ENCODE measurements around the gene RAB5B.

RAB5B gene, protein sequence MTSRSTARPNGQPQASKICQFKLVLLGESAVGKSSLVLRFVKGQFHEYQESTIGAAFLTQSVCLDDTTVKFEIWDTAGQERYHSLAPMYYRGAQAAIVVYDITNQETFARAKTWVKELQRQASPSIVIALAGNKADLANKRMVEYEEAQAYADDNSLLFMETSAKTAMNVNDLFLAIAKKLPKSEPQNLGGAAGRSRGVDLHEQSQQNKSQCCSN

DNA sequence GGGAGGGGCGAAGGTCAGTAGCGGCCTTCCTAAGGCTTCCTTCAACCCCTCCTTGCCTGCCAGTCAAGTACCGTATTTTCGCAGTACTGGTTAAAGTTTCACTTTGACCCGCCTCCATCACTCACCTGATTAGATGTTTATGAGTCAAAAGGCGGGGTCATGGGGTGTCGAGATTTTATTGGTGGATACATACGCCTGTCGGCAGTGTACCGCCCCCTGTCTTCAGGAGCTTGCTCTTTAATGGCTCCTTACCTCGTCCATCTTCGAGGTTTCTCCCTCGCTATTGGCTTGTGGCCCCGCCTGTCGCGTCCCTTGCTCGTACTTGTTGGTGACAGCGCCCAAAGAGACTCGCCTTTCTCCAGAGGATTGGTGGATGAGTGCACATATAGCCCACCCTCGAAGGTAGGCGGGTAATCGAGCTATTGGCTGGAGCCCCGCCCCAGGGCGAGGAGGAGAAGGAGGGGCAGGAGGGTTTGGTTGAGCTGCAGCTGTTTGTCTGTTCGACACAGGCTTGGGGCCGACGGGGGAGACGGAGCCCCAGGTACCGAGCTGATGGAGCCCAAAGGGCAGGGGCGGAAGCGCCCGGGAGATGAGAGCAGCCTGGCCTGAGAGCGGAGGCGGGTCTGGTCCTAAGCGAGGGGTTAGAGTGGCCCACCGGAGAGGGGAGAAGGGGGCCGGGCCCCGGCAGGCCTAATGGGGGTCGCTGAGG lies at the start of gene RAB5B:
Gene RAB5B, plus strand, starts transcription at position 480 of the 709 bp plus-strand sequence. CDS start 12,883 bp downstream, outside the sequence.
- DNase-seq = peak; percentile 79 to 100 (median 99)

DNA sequence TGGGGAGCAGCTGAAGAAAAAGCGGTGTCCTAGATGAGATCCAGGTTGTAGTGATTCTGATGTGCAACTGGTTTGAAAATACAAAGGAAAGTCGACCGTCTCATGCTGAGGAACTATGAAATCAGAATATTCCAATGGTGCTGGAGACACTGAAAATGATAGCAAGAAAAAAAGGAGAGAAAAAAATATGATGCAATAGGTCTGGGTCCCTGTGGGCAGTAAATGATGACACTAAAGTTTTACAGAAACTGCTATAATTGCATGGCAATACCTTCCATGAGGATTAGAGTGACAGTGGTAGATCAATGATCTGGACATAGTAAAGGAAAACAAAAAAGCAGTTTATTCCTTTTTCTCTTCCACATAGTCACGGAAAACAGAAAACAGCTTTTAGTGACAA lies 48.5 kb upstream of the RAB5B start:
- no peak for DNase-seq

DNA sequence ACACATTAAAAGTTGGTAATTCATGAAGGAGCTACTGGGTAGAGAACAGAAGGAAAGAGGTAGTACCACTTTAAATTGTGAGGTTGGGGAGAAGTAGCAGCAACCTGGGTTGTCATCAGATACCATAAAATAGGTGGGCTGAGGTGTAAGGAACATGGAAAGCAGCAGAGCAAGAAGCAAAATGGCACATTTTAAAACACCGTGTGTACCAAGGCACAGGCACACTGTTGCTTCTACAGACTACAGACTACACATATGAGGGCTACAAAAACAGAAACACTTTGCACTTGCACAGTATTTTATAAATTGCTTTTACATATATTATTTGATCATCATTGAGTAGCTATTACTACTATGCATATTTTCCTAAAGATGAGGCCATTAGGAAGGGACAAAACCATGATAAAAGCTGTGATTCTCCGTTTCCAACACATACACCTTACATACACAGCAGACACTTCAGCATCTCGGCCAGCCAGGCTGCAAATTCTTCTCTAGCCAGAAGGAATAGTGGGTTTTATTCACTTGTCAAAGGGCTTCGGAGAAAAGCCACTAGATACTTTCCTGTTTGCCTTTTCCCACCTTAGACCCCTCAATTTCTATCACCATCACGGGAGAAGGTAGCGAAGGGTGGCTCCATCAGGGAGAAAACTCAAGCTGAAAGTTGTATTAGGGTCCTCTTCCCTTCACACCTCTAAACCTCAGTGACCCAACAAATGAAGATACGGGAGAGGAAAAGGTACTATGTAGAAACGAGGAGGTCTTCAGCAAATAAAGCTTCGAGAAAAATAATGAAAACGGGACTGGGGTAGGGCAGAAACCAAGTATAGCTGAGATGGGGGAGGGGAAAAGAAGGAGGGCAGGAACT lies 47.8 kb upstream of the RAB5B start:
- DNase-seq = peak in 1 of 51 donors; percentile 29

DNA sequence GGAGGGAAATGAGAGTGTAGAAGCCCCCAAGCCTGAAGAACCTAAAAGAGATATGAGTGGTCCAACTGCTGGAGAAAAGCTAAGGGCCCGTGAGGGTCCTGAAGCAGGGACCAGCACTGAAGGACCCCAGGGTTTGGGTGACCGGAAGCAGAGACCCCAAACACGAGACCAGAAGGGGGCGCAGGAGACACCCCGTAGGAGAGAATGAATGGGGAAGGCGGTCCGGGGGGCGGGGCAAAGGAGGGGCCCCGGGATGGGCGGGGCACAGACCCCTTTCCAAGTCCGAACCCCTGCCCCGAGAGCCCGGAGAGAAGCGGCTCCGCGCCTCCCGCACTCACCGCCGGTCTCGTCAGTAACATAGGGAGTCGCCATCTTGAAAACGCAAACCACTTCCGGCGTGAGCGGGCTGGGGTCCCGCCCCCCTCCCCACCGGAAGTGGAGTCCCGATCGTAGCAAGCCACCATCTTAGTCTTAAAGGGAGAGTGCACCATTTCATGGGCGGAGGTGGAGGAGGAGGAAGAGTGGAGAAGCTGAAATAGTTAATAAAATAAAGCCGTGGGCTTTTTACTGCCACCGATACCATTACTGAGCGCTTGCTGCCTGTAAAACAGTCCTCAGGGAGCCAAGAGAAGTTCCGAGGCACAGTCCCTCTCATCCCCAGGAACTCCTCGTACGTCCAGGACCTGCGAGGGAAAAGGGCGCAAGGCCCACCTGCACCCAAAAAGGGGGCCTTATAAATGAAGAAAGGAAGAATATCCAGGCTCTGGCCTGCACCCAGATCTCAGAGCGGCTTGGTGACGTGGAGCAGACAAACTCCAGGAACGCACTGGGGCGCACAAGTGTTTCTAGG lies 46.9 kb upstream of the RAB5B start:
- peak; percentile 59 to 99 (median 85) for DNase-seq

DNA sequence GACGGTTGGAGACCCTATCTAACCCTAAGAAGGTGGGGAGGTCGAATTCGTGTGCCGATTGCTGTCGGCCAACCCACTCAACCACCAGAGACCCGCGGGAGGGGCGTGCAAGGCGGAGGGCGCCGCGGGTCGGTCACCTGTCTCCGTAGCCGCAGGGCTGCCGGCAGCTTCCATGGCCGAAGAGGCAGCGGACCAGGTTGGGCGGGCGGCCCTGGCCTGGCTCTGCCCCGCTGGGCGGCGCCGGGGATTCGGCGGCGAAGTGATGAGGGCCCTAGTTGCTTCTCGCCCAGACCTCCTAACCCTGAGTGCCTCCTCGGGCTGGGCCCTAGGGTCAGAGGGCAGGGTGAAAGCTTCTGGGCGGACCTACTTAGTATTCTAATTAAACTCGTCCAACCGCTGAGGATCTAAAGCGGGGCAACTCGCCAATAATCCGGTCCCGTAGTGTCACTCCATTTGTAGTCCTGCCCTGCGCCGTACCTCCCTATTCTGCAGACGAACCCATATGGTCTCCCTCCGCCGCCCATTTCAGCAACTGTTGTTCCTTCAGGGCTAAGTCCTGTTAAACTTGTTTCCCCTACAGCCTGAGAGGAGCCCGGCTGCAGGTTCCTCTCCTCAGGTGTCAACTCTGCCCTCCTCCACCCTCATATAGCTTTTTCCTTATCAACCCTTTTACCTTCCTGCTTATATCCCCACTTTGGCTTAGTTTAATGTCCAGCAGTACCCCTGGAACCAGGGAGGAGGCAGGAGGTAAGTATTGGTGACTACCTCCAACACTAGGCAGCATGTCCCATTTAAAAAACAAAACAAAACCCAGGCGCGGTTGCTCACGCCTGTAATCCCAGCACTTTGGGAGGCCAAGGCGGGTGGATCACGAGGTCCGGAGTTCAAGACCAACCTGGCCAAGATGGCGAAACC lies 46.0 kb upstream of the RAB5B start, which contains the start of gene PYM1:
Gene PYM1, minus strand, starts transcription at position 307 of the 915 bp plus-strand sequence. Its CDS starts 133 bp downstream, at position 174.
- DNase-seq = peak in 47 of 51 donors; percentile 20 to 78 (median 52)

DNA sequence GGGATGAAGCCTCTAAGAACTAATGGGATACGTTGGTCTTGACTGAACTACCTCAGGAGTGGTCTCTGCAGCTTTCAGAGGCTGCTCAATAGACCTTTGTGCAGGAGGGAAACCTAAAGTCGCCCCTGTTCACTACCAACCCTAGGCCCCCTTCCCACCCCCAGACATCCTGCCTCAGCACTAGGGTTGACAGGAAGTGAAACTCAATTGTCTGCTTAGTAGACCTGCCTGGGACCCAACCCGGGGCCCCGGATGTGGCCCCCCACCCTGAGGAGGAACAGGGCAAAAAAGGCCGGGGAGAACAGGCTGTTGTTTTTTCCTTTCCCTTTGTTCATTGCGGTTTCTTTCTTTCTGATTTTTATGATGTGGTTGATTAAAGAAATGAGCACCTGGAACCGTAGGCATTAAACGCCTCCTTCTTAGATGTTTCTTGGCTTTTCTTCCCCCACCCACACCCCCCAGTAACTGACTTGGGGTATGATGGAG lies 44.5 kb upstream of the RAB5B start:
- DNase-seq = peak in 10 of 51 donors; percentile 2 to 48 (median 8)

DNA sequence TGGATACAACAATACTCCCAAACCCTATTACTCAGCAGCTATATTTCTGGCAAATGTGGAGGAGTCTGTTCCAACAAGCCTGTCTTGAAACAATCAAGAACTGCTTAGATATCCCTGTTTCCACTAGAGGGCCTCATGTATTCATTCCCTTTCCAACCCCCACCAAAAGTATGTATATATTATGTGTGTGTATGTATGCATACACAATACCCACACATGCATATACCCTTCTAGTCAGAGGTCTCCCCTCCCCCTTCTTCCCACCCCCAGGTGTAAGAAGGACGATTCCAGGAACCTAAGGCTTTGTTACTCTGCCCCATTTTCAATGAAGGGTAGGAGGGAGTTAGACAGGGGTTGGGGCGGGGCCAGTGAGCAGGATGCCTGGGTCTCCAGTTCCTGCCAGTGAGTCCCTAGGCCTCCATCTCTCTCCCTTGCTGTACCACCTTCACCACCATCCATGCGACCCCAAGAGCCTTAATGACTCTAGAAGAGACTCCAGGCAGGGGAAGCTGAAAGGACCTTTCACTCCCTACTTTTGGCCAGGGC lies 43.0 kb upstream of the RAB5B start, which contains the start of gene DGKA:
Gene DGKA, plus strand, starts transcription at position 392 of the 546 bp plus-strand sequence. CDS start 5,342 bp downstream, outside the sequence.
- DNase-seq = peak in 6 of 51 donors; percentile 5 to 62 (median 20)

DNA sequence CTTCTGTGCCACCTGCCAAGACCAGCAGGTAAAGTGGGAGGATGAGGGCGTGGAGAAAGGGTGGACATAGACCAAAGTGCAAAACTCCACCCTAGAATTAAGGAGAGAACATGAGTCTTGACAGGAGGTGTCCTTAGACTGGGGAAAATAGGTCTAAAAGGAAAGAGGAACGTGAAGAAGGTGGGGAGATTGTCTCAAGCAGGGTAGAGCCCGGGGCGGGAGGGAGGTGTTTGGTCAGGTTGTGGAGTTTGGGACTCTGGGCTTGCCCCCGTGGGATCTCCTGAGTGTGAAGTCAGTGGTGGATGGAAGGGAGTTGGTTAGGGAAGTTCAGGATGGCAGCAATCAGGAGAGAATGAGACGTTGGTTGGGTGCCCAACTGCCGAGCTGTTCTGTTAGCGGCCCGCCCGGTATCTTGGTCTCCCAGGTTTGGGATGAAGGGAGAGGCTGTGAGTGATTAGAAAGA lies 42.5 kb upstream of the RAB5B start:
- peak in 2 of 51 donors; percentile 26 to 30 for DNase-seq

DNA sequence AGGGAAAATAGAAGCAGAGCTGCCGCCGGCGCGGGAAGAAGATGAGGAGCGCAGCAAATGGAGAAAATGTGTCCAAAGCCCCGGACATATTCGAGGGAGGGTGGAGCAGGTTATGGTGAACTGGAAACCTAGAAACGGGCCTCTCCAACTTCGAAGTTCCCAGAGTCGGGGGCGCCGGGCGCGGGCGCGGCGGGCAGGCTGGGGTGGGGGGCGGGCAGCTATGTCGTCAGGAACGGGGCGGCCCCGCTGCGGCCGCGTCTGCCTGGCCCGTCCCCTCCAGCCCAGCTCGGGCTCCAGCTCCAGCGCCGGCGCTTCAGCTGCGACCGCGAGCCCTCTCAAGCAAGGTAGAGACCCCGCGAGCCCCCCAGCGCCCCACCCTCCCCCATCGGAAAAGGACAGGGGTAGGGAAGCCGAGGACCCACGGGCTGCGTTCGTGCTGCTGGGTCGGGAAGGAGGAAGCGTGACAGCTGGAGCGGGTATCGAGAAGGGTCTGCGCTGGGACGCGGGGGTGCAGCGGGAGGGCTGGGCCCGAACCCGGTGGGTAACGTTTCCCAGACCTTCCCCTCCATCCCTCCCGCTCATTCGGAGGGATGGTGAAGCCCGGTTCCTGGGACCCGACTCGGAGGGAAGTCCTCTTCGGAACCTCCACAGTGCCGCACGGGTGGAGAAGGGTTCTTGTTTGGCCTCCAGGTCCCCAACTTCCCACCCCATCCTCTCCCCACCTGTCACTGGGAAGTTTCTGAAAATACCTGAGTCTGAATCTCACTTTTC lies 41.9 kb upstream of the RAB5B start:
- peak in 34 of 51 donors; percentile 5 to 62 (median 36) for DNase-seq

DNA sequence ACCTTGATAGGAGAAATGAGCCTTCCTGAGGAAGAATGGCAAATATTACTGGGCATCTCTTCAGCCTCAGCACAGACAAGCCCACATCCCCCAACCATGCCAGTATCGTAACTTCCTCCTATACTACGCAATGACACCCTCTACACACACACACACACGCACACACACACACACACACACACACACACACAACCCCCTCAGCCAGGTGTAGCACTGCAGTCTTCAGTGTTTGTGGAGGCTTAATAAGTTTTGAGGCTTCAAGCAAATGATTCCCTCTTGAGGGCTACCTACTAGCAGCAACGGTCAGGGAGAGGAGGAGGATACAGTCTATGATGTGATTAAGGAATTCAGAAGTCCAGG lies 41.3 kb upstream of the RAB5B start:
- peak in 3 of 51 donors; percentile 20 to 35 (median 27) for DNase-seq

DNA sequence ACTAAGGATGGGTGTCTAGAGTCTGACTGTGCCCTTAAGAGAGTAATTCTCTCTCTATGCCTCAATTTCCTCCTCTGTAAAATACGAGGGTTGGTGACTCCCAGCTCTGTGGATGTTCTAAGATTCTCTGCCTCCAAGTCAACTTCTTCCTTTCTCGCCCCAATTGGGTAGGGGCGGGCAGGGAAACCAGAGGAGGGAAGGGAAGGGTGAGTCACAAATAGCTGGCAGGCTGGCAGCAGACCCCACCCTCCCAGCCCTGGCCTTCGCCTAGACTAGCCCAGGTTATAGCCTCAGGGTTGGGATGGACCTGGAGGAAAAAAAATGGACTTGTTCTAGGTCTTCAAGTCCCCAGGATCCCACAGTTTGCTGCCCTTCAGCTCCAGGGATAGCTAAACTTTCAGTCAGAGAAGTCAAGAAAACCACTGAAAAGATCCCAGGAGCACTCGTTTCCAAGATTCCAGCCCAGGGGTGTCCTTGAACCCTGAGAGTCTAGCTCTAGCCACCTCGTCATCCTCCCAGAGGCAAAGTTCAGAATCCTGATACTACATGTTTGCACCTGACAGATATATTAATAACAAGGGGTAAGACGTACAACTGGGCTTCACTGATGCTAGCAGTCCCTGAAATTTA lies 40.6 kb upstream of the RAB5B start:
- no peak for DNase-seq

DNA sequence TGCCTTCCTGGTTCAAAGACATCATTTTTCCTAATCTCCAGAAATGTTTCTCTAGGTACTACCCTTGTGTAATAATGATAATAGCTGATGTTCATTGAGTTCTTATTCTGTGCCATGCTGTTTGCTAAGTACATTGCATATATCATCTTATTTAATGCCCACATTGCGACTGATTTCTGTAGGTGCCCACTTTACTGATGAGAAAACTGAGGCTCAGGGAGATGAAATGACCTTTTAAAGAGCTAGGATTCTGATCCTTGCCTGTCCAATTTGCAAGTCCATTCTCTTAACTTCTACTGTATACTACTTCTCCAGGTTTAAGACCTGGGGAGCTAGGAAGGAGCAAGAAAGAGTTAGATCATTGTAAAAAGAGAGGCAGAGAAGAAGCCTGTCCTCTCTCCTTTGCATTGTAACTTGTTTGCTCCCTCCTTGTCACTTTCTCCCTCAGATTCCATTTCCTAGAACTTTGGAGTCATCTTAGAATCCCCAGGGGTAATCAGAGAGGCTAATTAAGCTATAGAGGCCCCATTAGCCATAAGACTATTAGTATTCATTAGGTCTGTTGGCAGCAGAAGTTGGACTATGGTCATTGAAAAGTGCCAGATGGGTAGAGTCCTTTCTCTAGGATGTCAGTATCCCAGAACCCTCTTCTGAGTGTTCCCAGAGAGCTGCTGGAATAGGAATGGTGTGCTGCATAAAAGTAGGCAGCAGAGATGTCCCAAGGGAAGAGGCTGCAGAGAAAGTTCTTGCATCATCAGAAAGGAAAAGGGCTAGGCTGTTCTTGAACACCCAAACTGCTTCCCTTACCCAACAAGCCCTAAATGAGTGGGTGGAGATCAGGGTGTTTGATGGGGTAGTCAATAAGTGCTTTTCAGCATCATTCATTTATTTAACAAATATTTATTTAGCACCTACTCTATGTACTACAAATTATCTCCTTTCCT lies 39.8 kb upstream of the RAB5B start:
- DNase-seq = no peak

DNA sequence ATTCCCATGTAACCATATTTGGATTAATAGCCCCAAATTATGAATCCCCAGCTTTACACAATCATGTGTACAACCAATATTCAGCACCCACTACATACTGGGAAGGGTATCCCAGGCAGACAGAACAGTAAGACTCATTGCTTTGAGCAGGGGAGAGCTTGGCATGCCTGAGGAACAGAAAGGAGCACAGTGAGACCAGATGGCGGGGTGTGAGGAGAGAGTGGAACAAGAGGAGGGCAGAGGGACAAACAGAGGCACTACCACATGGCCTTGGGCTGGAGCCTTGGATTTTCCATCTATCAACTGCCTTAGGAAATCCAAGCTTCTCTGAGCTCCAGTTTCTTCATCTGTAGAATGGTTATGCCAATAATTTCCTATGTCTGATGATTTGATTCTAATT lies 39.1 kb upstream of the RAB5B start:
- DNase-seq = no peak

DNA sequence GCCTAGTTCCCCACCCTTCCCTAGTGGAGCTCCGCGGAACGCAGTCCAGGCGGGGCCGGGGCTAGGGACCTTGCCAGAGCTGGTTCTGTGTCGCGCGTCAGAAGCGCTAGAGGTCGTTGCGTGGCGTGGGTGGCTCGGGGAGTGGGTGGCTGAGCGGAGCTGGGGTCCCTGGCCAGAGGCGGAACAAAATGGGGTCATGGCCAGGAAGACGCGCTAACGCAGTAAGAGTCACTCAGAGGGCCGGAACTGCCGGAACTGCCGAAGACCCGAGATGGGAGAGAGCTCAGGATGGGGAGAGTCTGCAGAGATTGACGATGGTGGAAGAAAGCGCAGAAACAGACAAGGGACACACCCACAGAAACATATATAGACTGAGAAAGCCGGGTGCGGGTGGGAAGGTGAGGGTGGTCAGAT lies 38.1 kb upstream of the RAB5B start:
- peak in 3 of 51 donors; percentile 5 to 25 (median 13) for DNase-seq

DNA sequence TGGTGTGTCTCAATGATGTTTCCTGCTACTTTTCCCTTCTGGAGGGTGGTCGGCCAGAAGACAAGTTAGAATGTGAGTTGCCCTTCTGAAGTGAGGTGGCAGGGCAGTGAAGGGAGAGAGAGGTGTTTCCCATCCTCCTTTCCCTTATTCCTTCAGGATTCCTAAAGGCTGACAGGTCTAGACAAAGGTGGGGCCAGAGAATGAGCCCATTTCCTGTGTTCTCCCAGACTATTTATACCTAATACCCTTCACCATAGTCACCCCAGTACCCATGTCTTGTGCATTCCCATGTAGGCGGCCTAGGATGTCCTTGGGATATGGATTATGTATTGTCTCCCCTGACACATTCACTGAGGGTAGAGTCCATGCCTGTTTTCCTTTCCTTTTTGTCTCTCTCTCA lies 35.9 kb upstream of the RAB5B start:
- no peak for DNase-seq

DNA sequence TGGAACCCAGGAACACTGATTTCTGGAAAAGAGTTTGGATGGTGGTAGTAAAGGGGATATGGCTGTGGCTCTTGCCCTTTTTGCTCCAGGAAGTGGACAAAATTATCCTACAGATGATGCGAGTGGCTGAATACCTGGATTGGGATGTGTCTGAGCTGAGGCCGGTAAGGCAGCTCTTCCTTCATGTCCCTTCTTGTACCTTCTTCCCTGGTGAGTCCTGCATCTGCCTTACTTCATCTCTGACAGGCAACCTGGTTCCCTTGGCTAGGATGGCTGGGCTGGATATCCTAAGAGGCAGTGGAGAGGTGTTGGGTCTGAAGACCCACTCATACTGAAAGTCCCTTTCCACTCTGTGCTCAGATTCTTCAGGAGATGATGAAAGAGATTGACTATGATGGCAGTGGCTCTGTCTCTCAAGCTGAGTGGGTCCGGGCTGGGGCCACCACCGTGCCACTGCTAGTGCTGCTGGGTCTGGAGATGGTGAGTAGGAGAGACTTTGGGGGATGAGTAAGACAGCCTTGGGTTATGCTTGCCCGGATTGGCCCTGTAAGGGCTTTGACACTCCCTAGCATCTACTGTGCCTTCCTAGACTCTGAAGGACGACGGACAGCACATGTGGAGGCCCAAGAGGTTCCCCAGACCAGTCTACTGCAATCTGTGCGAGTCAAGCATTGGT lies 34.9 kb upstream of the RAB5B start:
- no peak for DNase-seq
